Activated CD4-positive, alpha-beta T cell treated with anti-CD3 and anti-CD28 coated beads, Interleukin-2, Interleukin-6, amounts not matched to agents 100 ng/mL and 50 ng/mL, durations not matched to agents 16 hours and 8 hours (primary cell): ENCODE data around the gene PADI3.

Experiments
- DNase-seq: peaks from one replicate; pipeline ENCODE4 v3.0.0-alpha.2; 2020

Gene PADI3, protein sequence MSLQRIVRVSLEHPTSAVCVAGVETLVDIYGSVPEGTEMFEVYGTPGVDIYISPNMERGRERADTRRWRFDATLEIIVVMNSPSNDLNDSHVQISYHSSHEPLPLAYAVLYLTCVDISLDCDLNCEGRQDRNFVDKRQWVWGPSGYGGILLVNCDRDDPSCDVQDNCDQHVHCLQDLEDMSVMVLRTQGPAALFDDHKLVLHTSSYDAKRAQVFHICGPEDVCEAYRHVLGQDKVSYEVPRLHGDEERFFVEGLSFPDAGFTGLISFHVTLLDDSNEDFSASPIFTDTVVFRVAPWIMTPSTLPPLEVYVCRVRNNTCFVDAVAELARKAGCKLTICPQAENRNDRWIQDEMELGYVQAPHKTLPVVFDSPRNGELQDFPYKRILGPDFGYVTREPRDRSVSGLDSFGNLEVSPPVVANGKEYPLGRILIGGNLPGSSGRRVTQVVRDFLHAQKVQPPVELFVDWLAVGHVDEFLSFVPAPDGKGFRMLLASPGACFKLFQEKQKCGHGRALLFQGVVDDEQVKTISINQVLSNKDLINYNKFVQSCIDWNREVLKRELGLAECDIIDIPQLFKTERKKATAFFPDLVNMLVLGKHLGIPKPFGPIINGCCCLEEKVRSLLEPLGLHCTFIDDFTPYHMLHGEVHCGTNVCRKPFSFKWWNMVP

DNA sequence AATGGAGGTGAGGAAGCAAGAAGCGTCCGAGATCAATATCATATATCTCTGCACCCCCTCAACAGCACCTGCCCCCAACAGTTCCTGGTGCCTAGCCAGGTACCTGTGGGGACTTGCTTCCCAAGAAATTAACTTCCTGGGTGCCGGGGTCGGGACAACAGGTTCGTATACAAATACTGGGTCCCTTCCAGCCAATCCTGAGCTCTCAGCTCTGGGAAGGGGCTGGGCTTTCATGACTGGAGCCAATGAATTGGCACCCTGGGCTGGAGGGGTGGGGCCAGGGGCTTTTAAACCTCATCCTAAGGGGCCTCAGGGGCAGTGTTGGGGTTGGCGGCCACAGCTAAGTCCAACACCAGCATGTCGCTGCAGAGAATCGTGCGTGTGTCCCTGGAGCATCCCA is at the start of gene PADI3:
TSS of gene PADI3 (plus strand) at position 318 of the 400 bp plus-strand sequence. CDS start at position 358, 40 bp downstream.
- no peak for DNase-seq

DNA sequence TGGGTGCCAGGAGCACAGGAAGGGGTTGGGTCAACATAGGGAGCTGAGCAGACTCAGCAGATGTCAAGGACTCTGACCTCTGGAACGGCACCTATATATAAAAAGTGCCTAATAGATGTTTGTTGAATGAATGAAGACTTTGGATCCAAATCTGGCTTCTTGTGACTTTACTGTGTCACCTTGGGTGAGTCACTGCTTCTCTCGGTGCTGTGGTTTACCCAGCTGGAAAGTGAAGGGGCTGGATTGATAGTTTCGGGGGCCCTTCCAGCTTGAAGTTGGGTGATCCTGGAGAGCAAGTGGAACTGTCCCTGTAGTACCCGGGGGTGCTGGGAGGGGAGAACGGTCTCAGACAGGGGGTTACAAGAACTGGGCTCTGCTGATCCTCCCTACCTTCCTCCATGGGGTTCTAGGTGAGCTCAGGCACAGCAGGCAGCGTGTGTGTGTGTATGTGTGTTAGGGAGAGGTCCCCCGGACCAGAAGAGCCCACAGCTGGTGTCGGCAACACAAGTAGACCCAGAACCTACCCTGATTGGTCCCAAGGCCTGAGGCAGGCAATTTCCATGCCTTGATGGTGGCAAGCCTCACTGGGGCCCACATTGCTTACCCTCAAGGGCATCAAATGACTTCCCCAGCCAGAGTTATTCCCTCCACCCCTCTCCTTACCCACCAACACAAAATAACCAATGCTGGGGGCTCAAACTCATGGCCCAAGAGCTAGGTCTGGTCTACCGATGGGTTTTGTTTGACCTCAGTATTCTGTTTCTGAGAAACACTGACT is 49.4 kb upstream of the PADI3 start:
- no peak for DNase-seq

DNA sequence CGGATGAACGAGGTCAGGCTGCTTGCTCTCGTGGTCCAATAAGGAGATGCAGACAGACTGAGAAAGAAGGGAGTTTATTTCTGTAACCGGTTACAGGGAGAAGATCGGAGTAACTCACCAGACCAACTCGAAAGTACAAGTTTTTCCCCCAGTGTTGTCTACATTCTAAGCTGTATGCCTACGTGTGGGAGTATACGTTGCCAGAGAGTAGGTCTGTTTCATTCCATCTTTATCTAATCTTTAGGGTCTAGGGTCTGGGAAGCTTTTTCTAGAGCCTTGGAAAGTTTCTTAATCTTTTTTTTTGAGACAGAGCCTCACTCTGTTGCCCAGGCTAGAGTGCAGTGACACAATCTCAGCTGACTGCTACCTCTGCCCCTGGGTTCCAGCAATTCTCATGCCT is 48.7 kb upstream of the PADI3 start:
- DNase-seq = no peak

DNA sequence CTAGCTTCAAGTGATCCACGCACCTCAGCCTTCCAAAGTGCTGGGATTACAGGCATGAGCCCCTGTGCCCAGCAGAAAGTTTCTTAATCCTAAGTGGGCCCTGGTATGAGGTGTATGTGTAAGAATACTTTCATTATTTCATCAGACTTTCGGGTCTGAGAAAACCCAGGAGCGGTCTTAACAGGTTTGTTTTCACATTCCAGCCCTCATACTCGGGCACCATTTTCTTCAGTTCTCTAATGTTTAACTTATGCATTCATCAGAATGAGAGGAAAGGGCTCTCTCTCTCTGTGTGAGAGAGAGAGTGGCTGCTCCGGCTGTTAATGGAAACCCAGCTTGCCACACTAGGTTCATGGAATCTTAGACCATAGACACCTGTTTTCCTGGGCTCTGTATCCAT is 48.1 kb upstream of the PADI3 start:
- DNase-seq = no peak

DNA sequence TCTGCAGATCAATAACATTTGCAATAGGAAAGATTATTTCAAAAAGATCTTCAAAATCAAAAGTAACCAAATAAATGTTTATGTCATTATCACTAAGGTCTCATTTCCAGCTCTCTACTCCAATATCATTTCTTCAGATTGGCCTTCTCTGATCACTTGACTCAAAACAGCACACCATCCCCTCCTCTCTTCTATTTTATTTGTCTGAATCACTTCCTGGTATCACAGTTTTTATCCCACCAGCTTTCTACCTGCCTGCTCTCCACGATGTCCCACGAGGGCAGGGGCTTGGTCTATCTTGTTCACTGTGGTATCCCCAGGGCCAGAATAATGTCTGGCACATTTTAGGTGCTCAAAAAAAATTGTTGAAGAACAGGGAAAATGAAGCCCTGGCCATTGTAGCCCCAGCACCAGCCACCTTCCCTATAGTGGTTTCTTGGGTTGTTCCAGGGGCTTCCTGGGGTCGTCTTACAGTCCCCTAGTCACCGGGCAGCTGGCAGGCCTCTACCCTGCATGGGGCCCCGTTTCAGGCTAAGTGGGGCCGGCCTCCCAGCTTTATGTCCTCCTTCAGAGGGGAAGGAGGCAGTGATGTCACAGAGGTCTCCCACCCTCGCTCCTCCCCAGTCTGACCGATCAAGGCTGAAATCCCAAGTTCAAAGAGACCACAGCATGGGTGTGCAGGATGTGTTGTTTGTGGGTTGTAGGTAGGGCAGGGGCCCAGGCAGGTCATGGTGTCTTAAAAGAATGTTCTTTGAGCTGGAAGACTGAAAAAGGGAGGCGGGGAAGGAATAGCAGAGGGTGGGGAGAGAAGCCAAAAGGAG is 47.5 kb upstream of the PADI3 start:
- peak; percentile 11 for DNase-seq

- DNase-seq = no peak
Observed at GRCh38 chr1:17204546-17205440, 44.1 kb upstream of the PADI3 start, which contains the start of gene PADI1. TSS of gene PADI1 (plus strand) at chr1:17205128. CDS start at chr1:17205218, 90 bp downstream.

DNA sequence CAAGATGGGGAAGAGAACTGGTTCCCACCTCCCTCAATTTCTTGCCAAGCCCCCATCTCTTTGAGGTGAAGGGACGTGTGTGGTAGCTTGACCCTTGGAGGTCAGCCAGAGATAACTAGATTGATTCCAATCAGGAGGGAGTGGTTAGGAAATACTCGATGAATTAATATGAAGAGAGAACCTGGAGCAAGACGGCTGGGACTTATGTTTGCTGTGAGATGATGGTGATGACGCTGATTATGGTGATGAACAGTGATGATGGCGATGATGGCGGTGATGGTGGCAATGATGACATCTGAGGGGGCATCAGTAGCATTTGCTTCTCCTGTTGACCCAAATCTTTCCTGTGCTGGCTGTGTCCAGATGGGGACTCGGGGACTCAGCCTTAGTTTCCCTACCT is 43.2 kb upstream of the PADI3 start:
- DNase-seq = no peak

DNA sequence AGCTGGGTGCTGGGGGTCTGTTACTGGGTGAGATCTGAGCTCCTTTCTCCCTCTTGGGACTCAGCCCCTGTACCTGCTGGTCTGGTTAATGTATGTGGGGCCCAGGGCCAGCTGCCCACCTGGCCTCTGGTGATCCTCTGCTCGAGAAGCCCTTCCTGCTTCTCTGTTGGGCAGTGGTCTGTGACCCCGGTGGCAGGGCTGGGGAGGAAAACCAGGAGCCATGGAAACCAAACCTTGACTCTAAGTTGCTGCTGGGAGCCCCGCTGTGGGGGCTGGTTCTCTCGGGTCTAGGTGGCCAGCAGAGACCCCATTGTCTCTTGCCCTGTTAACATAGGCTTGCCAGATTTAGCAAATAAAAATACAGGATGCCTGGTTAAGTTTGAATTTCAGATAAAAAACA is 42.7 kb upstream of the PADI3 start:
- no peak for DNase-seq

GRCh38 chr1:17207046-17207445 is 41.9 kb upstream of the PADI3 start:
- DNase-seq = no peak

DNA sequence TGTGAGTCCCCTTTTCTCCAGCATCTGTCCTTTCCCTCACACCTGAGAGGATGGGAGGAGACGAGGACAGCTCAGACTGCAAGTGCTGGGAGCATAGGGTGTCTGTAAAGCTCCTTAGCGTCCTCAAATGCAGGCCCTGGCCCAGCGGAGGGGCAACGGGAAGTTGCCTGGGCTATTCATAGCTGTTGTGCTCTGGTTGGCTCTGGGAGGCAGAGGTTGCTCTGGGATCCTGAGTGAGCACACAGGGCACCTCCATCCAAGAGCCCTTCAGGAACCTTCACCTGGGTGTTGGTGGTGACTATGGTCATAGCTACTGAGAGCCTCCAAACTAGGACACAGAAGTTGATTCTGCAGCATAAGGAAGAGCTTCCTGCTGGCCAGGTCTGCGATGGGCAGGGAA is 41.4 kb upstream of the PADI3 start:
- DNase-seq = no peak

- DNase-seq = peak; percentile 63
Observed at GRCh38 chr1:17207966-17208418, 40.9 kb upstream of the PADI3 start.

- DNase-seq = no peak
Observed at GRCh38 chr1:17208546-17208945, 40.4 kb upstream of the PADI3 start.

DNA sequence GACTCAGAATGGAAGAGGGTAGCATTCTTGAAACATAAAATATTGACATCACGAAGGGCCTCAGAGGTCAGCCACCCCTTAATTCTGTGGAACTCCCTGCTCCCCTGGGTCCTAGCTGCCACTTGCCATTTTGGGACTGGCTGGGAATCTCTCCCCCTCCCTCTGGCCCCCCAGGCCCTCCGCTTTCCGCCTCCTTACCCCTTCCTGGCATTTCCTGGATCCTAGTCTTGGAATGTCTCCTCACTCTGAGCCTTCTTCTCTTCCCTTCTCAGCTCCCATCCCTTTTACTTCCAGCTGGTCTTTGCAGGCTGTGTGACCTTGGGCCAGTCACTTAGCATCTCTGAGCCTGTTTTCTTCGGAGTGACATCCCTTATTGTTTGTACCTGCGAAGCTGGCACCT is 39.5 kb upstream of the PADI3 start:
- DNase-seq = no peak

DNA sequence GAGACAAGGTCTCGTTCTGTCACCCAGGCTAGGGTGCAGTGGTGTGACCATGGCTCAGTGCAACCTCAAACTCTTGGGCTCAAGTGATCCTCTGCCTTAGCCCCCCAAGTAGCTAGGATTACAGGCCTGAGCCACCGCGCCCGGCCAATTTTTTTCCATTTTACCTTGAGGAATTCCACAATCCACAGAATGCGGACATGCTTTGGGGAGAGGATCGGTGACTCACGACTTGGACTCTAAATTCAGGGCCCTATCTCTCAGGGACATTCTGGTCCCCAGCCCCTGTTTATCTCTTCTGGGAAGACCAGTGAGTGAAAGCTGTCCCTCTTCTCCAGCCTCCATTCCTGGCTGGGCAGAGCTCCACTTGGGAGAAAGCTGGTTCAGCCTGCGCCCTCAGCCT is 38.7 kb upstream of the PADI3 start:
- DNase-seq = no peak

DNA sequence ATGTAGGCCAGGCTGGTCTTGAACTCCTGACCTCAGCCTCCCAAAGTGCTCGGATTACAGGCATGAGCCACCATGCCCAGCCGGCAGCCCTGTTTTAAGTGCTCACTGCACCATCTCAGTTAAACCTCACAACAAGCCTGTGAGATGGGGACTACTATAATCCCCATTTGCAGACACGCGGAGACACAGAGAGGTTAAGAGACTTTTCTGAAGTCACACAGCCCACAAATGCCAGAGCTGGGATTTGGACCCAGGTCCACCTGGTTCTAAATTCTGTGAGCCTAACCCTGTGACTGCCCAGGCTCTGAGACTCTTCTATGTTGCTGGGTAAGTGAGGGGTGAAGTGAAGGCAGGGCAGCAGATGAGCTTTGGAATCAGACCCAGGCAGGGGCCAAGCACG is 37.5 kb upstream of the PADI3 start:
- no peak for DNase-seq

- no peak for DNase-seq
Observed at GRCh38 chr1:17212009-17212408, 36.9 kb upstream of the PADI3 start.

GRCh38 chr1:17212487-17213121 is 36.3 kb upstream of the PADI3 start:
- peak; percentile 18 for DNase-seq

DNA sequence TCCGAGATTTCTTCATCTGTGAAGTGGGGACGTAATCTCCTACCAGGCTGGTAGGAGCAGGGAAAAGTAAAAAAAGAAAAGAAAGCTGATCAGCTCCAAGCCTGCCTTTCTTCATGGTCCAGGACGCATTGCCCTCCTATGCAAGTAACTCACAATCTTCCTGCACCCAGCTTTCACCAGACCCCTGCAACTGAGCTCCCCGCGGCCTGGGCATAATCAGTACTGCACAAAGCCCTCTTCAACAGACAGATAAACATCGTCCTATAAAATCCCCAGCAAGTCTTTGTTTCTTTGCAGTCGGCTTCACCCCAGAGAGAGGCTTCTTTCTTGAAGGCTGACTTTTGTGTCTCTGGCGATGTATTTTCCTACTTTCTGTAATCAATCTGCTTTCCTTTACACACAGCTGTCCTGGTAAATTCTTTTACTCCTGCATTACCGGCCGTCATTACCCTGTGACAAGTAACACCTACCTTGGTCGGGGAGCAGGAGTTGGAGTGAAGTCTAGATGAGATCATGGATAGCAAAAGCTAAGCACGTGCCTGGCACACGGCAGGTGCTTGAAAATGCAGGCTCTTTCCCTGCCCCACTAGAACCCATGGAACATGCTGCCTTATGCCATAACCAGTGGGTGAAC is 35.6 kb upstream of the PADI3 start:
- no peak for DNase-seq

DNA sequence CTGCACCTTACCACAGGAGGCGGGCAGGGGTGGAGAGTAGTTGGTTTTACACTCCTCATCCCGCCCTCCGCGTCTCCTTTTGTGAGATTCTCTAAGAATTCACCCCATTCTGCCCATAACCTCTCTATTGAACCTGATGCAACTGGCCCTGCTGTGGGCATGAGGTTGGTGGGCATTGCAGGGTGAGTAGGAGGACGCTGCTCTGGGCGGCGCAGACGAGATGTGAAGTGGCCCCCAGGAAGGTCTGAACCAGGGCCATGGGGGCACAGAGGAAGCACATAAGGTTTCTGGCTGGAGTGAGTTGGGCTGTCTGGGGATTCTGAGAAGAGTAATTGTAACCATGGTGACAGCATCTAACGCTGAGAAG is 35.1 kb upstream of the PADI3 start:
- no peak for DNase-seq

DNA sequence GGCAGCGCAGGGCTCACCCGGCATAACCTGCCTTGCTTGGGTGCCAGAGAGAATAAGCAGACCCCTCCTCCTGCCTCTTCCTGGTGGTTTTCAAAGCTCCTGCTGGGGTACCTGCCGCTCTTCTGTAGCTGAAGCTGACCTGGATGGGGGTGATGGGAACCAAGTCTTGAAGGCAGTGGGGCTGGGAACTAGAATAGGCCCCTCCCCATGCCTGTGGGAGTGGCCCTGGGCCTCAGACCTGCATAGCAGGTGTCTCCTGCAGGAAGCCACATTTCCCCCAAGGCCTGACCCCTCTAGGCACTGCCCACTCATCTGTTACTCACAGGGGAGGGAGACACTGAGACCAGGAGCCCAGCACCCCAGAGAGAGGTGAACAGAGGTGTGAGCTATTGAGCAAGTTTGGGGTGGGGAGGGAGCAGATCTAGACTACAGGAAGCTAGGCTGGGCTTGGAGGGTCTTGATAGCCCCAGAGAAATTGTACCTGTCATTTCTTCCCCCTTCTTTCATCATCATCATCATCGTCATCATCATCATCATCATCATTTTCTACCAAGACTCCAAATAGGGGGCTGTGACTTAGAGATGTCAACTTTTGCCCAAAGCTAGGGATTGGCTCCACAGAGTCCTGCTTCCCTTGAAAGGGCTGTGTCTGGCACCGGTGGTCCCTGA is 33.9 kb upstream of the PADI3 start:
- no peak for DNase-seq
